Stimulated activated CD8-positive, alpha-beta memory T cell treated with anti-CD3 and anti-CD28 coated beads, Interleukin-2, amount 100 ng/mL, for 1 hour (primary cell): ENCODE results near the gene HCAR3.
"Not testable (repeated sequence)": the region's sequence is repeated elsewhere in the genome, so short reads cannot be mapped to it uniquely, and the experiment has no call there.

Source experiments
- DNase-seq, 2 donors: peaks; one replicate each; pipeline ENCODE4 v3.0.0-alpha.2; 2020; ENCODE audit warnings: low read depth in 2 of 2

HCAR3 gene

GRCh38 chr12:122722387-122722786, 5.8 kb upstream of the HCAR3 start:
- DNase-seq = no peak

- DNase-seq = no peak
These were observed 4.5 kb upstream of the HCAR3 start for GRCh38 chr12:122721057-122721545.

GRCh38 chr12:122715211-122715610, 1.4 kb downstream of the HCAR3 start:
- not testable (repeated sequence) for DNase-seq

- not testable (repeated sequence) for DNase-seq
These were observed 3.0 kb downstream of the HCAR3 start for GRCh38 chr12:122713491-122714188.

- not testable (repeated sequence) for DNase-seq
These were observed 5.3 kb downstream of the HCAR3 start for GRCh38 chr12:122711266-122711665.

GRCh38 chr12:122710341-122710740, 6.3 kb downstream of the HCAR3 start:
- DNase-seq = not testable (repeated sequence)

GRCh38 chr12:122709287-122709686, 7.3 kb downstream of the HCAR3 start:
- not testable (repeated sequence) for DNase-seq

GRCh38 chr12:122703841-122704240, 12.8 kb downstream of the HCAR3 start:
- not testable (repeated sequence) for DNase-seq

- not testable (repeated sequence) for DNase-seq
These were observed 13.6 kb downstream of the HCAR3 start, which contains the start of gene HCAR2 for GRCh38 chr12:122702890-122703611. TSS of gene HCAR2 (minus strand) at chr12:122703357. CDS start at chr12:122703283, 74 bp downstream.

- not testable (repeated sequence) for DNase-seq
These were observed 15.1 kb downstream of the HCAR3 start for GRCh38 chr12:122701481-122701880.

GRCh38 chr12:122700038-122700710, 16.4 kb downstream of the HCAR3 start:
- not testable (repeated sequence) for DNase-seq

- not testable (repeated sequence) for DNase-seq
These were observed 19.7 kb downstream of the HCAR3 start for GRCh38 chr12:122696922-122697321.

- DNase-seq = no peak
These were observed 25.0 kb downstream of the HCAR3 start for GRCh38 chr12:122691566-122691965.

- DNase-seq = no peak
These were observed 28.3 kb downstream of the HCAR3 start for GRCh38 chr12:122688291-122688690.

- DNase-seq = no peak
These were observed 29.5 kb downstream of the HCAR3 start for GRCh38 chr12:122687086-122687485.

- no peak for DNase-seq
These were observed 30.1 kb downstream of the HCAR3 start for GRCh38 chr12:122686538-122686937.

GRCh38 chr12:122684297-122684813, 32.3 kb downstream of the HCAR3 start:
- no peak for DNase-seq

- DNase-seq = no peak
These were observed 34.8 kb downstream of the HCAR3 start for GRCh38 chr12:122681814-122682213.

GRCh38 chr12:122680989-122681388, 35.6 kb downstream of the HCAR3 start:
- DNase-seq = not testable (repeated sequence)

GRCh38 chr12:122676781-122677180, 39.8 kb downstream of the HCAR3 start:
- DNase-seq = not testable (repeated sequence)

- not testable (repeated sequence) for DNase-seq
These were observed 40.6 kb downstream of the HCAR3 start for GRCh38 chr12:122676015-122676414.

- no peak for DNase-seq
These were observed 44.1 kb downstream of the HCAR3 start for GRCh38 chr12:122672515-122672914.
